A549 treated with AZD9567 at 1 μM for 4 hours (cell line): ENCODE data around the gene OR11H12. TPM values are rescaled to one million over a fixed set of nuclear protein-coding genes. Genes with fewer than 3 reads are reported as not detected.

Source experiments
- total RNA-seq: library from RNA; stranded (reverse); fragments of 200-300 nt; extraction: Qiagen RNA extraction; gene quantifications from 5 replicates; pipeline ENCODE4 v1.2.3, GENCODE V29; 2022; ENCODE audit not compliant: insufficient read depth

Gene OR11H12
- not detected in 5 replicates for total RNA-seq

GRCh38 chr14:18600817-18601216 lies at the start of gene OR11H12:
Gene OR11H12 (plus strand): TSS chr14:18601117. CDS start chr14:18601117, 0 bp downstream.

